Pancreas (tissue), 10 donors: Measurements from ENCODE around the gene CAMSAP1. TPM values are rescaled to one million over a fixed set of nuclear protein-coding genes. Genes with fewer than 3 reads are reported as not detected.

Experiments used
- ATAC-seq, 4 donors: fragments of 200-7000 bp; cut with Tn5 transposase; one replicate each; pipeline versions ENCODE4 v1.8.0 to v1.9.1; 2020; ENCODE audit warnings: mild to moderate bottlenecking in 4 of 4, moderate library complexity in 4 of 4
- DNase-seq, 6 donors: peaks; one replicate each; pipeline ENCODE4 v3.0.0-alpha.2; 2020
- FAIRE-seq: peaks from 2 replicates; lab custom pipeline; 2012; peaks lifted over from hg19 to GRCh38; lab: Jason Lieb, UNC
- H3K27ac ChIP-seq, 4 donors: fragments of 200-600 bp; sonication (generic); 1 replicate in 3 of 4; 2 replicates in 1 of 4; pipeline versions ENCODE4 v1.5.0 to v1.8.0; 2020
- H3K27me3 ChIP-seq, 4 donors: fragments of 200-600 bp; one replicate each; pipeline ENCODE4 v1.8.0; 2021
- H3K36me3 ChIP-seq, 3 donors: fragments of 200-600 bp; sonication (generic) in 1 of 3; one replicate each; pipeline versions ENCODE4 v1.5.0 to v1.8.0; 2020 to 2021
- H3K4me1 ChIP-seq, 3 donors: fragments of 200-600 bp; one replicate each; pipeline ENCODE4 v1.8.0; 2021
- H3K4me3 ChIP-seq, 4 donors: fragments of 200-600 bp; sonication (generic) in 2 of 4; one replicate each; pipeline versions ENCODE4 v1.5.0 to v1.8.0; 2020 to 2021
- H3K9me3 ChIP-seq, 4 donors: fragments of 200-600 bp; one replicate each; pipeline ENCODE4 v1.8.0; 2021
- CTCF ChIP-seq, 4 donors: fragments of 200-600 bp; sonication (generic) in 3 of 4; IDR thresholded peaks; one replicate each; pipeline versions ENCODE4 v1.5.0 to v1.8.0; 2021; ENCODE audit warnings: antibody characterized with exemption in 4 of 4
- WGBS, 2 donors: extraction: QIAGEN DNeasy Blood & Tissue Kit; methylation state at CpG; one replicate each; pipeline ENCODE4 v1.1.7; 2013; 5-methylcytosine and 5-hydroxymethylcytosine counted together
- intact Hi-C, 3 donors: fragments of 100-400 bp; cut with DNase I; formaldehyde crosslinking; loops; one replicate each; pipeline versions ENCODE4 v1.11.1 to v1.14.2; 2022
- polyA plus RNA-seq, 2 donors: library from polyadenylated mRNA; stranded (reverse); fragments of 200-250 nt; gene quantifications; one replicate each; pipeline ENCODE4 v1.2.3, GENCODE V29; 2013
- total RNA-seq, 6 donors: library from RNA; stranded (reverse); fragmentation: NEBNext Ultra II Directional in 4 of 6; extraction: Animal tissue kit (Norgen Biotek cat#: 25700) in 4 of 6; gene quantifications; one replicate each; pipeline versions ENCODE4 v1.2.1 to v1.2.4, GENCODE V29; 2021 to 2023
- donor health status: healthy with polysubstance abuse.
- donor health status: DM: no; HTN: no; CAD: no; lungs with moderate emphysema.
- donor health status: DM: no; HTN: no; CAD: no.
- donor health status: control.
- donor health status: control.
- donor health status: Bipolar disorder and iron deficiency.
- donor health status: DM: yes; HTN: yes; CAD: no.
- donor health status: DM: no; HTN: no; CAD: no.
- donor health status: DM: no; HTN: no; CAD: no.
- donor health status: DM: yes; HTN: yes; CAD: no.

Gene CAMSAP1
- total and polyA plus RNA-seq, 8 donors = 3.8 to 20.1 (median 12.7) TPM

GRCh38 chr9:135774794-135775525, 132.4 kb downstream of the CAMSAP1 start:
- no peaks in the 10 kb centered on the region for H3K27me3 ChIP-seq
- no peak for TF ChIP-seq CTCF (IDR thresholded peaks at IDR 0.05)
- no peak overlapping the region for H3K27ac ChIP-seq
- no peaks in the 10 kb centered on the region for H3K4me1 ChIP-seq
- intact Hi-C loops = no loop called here
- ATAC-seq = no peak
- H3K36me3 ChIP-seq = no peaks in the 10 kb centered on the region
- H3K9me3 ChIP-seq = no peaks in the 10 kb centered on the region
- no peak overlapping the region for H3K4me3 ChIP-seq
- FAIRE-seq = no peak
- DNase-seq = no peak
- 47 to 54% methylated on average over 24 of the region's 24 CpGs for WGBS, 2 donors

GRCh38 chr9:135774239-135774747, 133.1 kb downstream of the CAMSAP1 start:
- H3K9me3 ChIP-seq = no peaks in the 10 kb centered on the region
- WGBS, 2 donors = 66 to 74% methylated on average over 15 of the region's 15 CpGs
- H3K4me3 ChIP-seq = no peak overlapping the region
- no peak for TF ChIP-seq CTCF (IDR thresholded peaks at IDR 0.05)
- no peaks in the 10 kb centered on the region for H3K27me3 ChIP-seq
- H3K4me1 ChIP-seq = no peaks in the 10 kb centered on the region
- intact Hi-C loops = no loop called here
- H3K27ac ChIP-seq = no peak overlapping the region
- H3K36me3 ChIP-seq = no peaks in the 10 kb centered on the region
- DNase-seq (no peak), FAIRE-seq (no peak), ATAC-seq (no peak)

- H3K9me3 ChIP-seq = no peaks in the 10 kb centered on the region
- no peak overlapping the region for H3K4me3 ChIP-seq
- H3K27me3 ChIP-seq = no peaks in the 10 kb centered on the region
- no peak for TF ChIP-seq CTCF (IDR thresholded peaks at IDR 0.05)
- 57 to 74% methylated on average over 11 of the region's 11 CpGs for WGBS, 2 donors
- intact Hi-C loops = no loop called here
- no peaks in the 10 kb centered on the region for H3K36me3 ChIP-seq
- H3K27ac ChIP-seq = no peak overlapping the region
- ATAC-seq = no peak
- no peak for FAIRE-seq
- DNase-seq = no peak
- H3K4me1 ChIP-seq = no peaks in the 10 kb centered on the region
Measured at GRCh38 chr9:135773530-135774238, 133.7 kb downstream of the CAMSAP1 start.

- no peaks in the 10 kb centered on the region for H3K27me3 ChIP-seq
Measured at GRCh38 chr9:135772702-135773493, 134.4 kb downstream of the CAMSAP1 start.

More at GRCh38 chr9:135772702-135773493, 134.4 kb downstream of the CAMSAP1 start:
- H3K9me3 ChIP-seq = no peaks in the 10 kb centered on the region
- 55 to 67% methylated on average over 36 of the region's 36 CpGs for WGBS, 2 donors
- DNase-seq = no peak
- H3K36me3 ChIP-seq = no peaks in the 10 kb centered on the region
- TF ChIP-seq CTCF (IDR thresholded peaks at IDR 0.05) = no peak
- H3K4me3 ChIP-seq = no peak overlapping the region
- no peak for ATAC-seq
- intact Hi-C loops = no loop called here
- FAIRE-seq = no peak
- no peak overlapping the region for H3K27ac ChIP-seq
- no peaks in the 10 kb centered on the region for H3K4me1 ChIP-seq
